Psoas muscle (tissue), 8 donors: ENCODE results near the gene EIF2AK2. TPM values are rescaled to one million over a fixed set of nuclear protein-coding genes. Genes with fewer than 3 reads are reported as not detected.

Experiments used
- ATAC-seq, 4 donors: fragments of 200-7000 bp; cut with Tn5 transposase; one replicate each; pipeline ENCODE4 v1.9.1; 2020; ENCODE audit warnings: moderate library complexity in 3 of 4, mild to moderate bottlenecking in 2 of 4
- DNase-seq, 2 donors: peaks; one replicate each; pipeline ENCODE4 v3.0.0-alpha.2; 2020
- H3K27ac ChIP-seq: fragments of 200-600 bp; one replicate; pipeline ENCODE4 v1.8.0; 2022
- H3K27me3 ChIP-seq, 3 donors: fragments of 200-600 bp in 1 of 3; one replicate each; pipeline versions ENCODE4 v1.6.1 to v1.8.0; 2013 to 2022; ENCODE audit warnings: low read length in 2 of 3, mild to moderate bottlenecking in 2 of 3, moderate library complexity in 1 of 3; ENCODE audit not compliant: insufficient read depth in 3 of 3
- H3K36me3 ChIP-seq, 2 donors: fragments of 200-600 bp in 1 of 2; one replicate each; pipeline versions ENCODE4 v1.6.1 to v1.8.0; 2013 to 2022; ENCODE audit warnings: low read depth in 1 of 2, mild to moderate bottlenecking in 1 of 2, moderate library complexity in 1 of 2; ENCODE audit not compliant: insufficient read depth in 1 of 2
- H3K4me1 ChIP-seq: fragments of 200-600 bp; one replicate; pipeline ENCODE4 v1.8.0; 2022
- H3K4me3 ChIP-seq: fragments of 200-600 bp; one replicate; pipeline ENCODE4 v1.8.0; 2022; ENCODE audit warnings: mild to moderate bottlenecking
- H3K9me3 ChIP-seq: fragments of 200-600 bp; one replicate; pipeline ENCODE4 v1.8.0; 2022
- WGBS, 3 donors: extraction: QIAGEN DNeasy Blood & Tissue Kit; methylation state at CpG; one replicate each; pipeline versions ENCODE4 v1.1.6 to v1.1.7; 2013; 5-methylcytosine and 5-hydroxymethylcytosine counted together
- intact Hi-C, 2 donors: fragments of 100-400 bp; cut with DNase I; formaldehyde crosslinking; loops; one replicate each; pipeline versions ENCODE4 v1.11.0 to v1.14.2; 2022
- polyA plus RNA-seq, 3 donors: library from polyadenylated mRNA; stranded (reverse); fragments of 200-250 nt; gene quantifications; one replicate each; pipeline ENCODE4 v1.2.3, GENCODE V29; 2013
- total RNA-seq, 4 donors: library from RNA; stranded (reverse); fragmentation: NEBNext Ultra II Directional in 2 of 4; extraction: Animal tissue kit (Norgen Biotek cat#: 25700) in 2 of 4; gene quantifications; one replicate each; pipeline versions ENCODE4 v1.2.1 to v1.2.4, GENCODE V29; 2021 to 2023
- TF ChIP-seq, protein P1 (sequence below): fragments of 200-600 bp; IDR thresholded peaks from one replicate; pipeline ENCODE4 v1.8.0; 2022; ENCODE audit warnings: antibody characterized with exemption
- donor health status: healthy with polysubstance abuse.
- donor health status: DM: no; HTN: no; CAD: no; lungs with moderate emphysema.
- donor health status: Bipolar disorder and iron deficiency.
- donor health status: healthy.
- donor health status: DM: yes; HTN: yes; CAD: no.
- donor health status: DM: no; HTN: no; CAD: no.
- donor health status: DM: no; HTN: no; CAD: no.
- donor health status: DM: yes; HTN: yes; CAD: no.

Gene EIF2AK2
- total and polyA plus RNA-seq, 7 donors, result 1.1 to 16.6 (median 6.7) TPM

DNA sequence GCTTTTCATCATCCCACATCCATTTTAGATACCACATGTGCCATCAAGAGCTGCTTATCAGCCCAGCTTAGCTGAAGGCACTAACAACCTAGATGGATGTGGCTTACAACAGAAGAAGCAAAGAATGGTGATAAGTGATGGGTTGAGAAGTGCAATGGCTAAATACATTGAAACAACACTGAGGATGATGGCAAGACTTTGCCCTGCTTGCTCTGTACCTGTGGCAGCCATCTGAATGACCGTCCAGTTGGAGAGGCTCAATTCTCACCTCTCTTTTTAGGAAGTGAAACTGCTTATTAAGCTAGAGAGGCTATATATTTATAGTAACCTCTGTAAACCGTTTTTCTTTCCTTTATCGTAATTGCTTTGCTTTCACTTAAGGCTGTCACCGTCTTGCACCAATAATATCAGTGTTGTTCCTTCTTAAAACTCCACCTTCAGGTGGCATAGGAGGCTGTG, 66.7 kb downstream of the EIF2AK2 start:
- 88 to 93% (median 91%) methylated on average over 4 of the region's 4 CpGs for WGBS, 3 donors
- intact Hi-C loops, result no loop called here
- ATAC-seq, result no peak
- Histone ChIP-seq H3K4me3 (no peak overlapping the region), H3K4me1 (no peaks in the 10 kb centered on the region), H3K9me3 (no peaks in the 10 kb centered on the region), H3K27ac (no peak overlapping the region), H3K36me3 (peaks cover 4 to 71% of the 10 kb centered on the region in 2 donors), H3K27me3 (no peaks in the 10 kb centered on the region)
- TF ChIP-seq, protein P1, sequence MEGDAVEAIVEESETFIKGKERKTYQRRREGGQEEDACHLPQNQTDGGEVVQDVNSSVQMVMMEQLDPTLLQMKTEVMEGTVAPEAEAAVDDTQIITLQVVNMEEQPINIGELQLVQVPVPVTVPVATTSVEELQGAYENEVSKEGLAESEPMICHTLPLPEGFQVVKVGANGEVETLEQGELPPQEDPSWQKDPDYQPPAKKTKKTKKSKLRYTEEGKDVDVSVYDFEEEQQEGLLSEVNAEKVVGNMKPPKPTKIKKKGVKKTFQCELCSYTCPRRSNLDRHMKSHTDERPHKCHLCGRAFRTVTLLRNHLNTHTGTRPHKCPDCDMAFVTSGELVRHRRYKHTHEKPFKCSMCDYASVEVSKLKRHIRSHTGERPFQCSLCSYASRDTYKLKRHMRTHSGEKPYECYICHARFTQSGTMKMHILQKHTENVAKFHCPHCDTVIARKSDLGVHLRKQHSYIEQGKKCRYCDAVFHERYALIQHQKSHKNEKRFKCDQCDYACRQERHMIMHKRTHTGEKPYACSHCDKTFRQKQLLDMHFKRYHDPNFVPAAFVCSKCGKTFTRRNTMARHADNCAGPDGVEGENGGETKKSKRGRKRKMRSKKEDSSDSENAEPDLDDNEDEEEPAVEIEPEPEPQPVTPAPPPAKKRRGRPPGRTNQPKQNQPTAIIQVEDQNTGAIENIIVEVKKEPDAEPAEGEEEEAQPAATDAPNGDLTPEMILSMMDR, result no peak
- no peak for DNase-seq

DNA sequence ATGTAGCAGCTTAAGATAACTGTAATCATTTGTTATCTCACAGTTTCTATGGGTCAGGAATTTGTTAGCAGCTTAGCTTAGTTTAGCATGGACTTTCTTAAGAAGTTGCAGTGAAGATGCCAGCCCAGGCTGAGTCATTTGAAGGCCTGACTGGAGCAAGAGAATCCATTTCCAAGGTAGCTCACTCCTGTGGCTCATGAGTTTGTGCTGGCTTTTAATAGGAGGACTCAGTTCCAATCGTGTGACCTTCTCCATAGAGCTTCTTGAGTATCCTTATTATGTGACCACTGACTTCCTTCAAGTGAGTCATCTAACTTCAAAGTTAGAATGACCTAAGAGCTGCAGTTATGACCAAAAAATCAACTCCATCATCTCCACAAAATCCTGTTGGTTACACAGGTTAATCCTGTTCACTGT, 71.0 kb downstream of the EIF2AK2 start:
- H3K4me3 ChIP-seq, result no peak overlapping the region
- 72 to 97% (median 86%) methylated on average over 1 of the region's 1 CpG for WGBS, 3 donors
- H3K27ac ChIP-seq, result no peak overlapping the region
- ATAC-seq, result no peak
- intact Hi-C loops, result no loop called here
- TF ChIP-seq, protein P1, result no peak
- H3K9me3 ChIP-seq, result no peaks in the 10 kb centered on the region
- DNase-seq, result no peak
- H3K27me3 ChIP-seq, result no peaks in the 10 kb centered on the region
- H3K4me1 ChIP-seq, result peaks cover 13% of the 10 kb centered on the region
- peaks cover 4 to 49% of the 10 kb centered on the region in 2 donors for H3K36me3 ChIP-seq

DNA sequence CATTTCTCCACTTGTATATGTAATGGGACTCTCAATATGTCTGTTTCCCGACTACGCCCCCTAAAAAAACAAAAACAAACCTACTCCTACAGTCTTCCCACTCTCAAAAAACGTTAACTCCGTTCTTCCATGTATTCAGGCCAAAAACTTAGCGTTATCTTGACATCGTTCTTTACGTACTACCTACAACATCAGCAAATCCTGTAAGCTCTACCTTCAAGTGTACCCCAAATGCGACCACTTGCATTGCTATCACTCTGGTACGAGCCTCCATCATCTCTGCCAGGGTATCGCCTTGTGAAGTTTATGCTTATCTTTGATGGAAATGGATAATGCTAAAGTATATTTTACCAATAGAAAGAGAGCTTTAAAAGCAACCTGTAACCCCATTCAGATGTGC, 72.0 kb downstream of the EIF2AK2 start:
- TF ChIP-seq, protein P1, result no peak
- no peak for ATAC-seq
- peak overlapping the region; percentile 87 for H3K27ac ChIP-seq
- peaks cover 0 to 49% of the 10 kb centered on the region in 2 donors for H3K36me3 ChIP-seq
- WGBS, 3 donors, result 2 to 3% (median 3%) methylated on average over 10 of the region's 10 CpGs
- DNase-seq, result no peak
- H3K4me1 ChIP-seq, result peaks cover 17% of the 10 kb centered on the region
- no peaks in the 10 kb centered on the region for H3K9me3 ChIP-seq
- H3K27me3 ChIP-seq, result no peaks in the 10 kb centered on the region
- peak overlapping the region; percentile 90 for H3K4me3 ChIP-seq
- intact Hi-C loops, result loop anchor here in 1 of 2 donors (5.0 kb wide), 1 partner anchor 148 kb away; the partner anchor contains the start of genes CEBPZ and NDUFAF7

DNA sequence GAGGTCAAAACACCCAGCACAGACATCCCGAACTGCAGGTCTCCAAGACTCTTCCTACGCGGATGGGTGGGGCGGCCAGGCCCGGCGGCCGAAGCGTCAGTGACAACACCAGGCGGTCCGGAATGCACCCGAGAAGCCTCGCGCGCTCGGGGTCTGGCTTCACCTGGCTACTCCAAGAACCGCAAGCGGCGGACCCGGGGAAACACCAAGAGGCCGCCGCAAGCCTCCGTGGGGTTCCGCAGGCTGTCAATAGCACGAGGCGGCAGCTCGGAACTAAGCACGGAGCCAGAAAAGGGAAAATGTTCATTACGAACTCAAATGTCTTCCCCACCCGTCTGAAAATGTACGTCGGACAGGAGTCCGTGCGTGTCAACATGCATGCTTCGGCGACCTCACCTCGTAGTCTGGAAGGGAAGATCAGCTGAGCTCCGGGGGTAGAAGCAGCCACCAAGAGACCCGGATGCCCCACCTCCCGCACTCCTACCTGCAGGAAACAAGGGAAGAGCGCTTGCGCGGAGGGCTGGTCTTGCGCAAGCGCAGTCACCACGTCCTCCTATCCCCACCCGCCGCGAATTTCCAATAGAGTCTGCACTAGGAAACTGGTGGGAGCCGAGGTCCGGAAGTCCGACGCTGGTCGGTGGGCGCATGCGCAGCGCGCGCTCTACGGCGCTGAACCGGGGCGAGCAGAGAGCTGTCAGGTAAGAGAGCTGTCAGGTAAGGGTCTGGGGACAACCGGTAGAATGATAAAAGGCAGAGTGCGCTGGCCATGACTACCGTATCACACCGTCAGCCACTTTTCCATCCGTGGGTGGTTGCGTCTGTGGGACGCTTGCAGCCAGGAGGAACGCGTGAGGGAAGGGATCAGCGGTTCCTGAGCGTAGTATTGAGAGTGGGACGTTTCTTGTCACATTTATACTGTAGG, 72.6 kb downstream of the EIF2AK2 start, which contains the start of the genes GPATCH11 and HEATR5B:
TSS of gene GPATCH11 (plus strand) at position 646 of the 922 bp plus-strand sequence. CDS start 3,864 bp downstream, outside the sequence.
TSS of gene HEATR5B (minus strand) at position 500 of the 922 bp plus-strand sequence. CDS start 958 bp downstream, outside the sequence.
- peak; percentile 98 to 100 (median 99) for ATAC-seq
- H3K36me3 ChIP-seq, result peaks cover 0 to 49% of the 10 kb centered on the region in 2 donors
- intact Hi-C loops, result loop anchor here in 1 of 2 donors (5.0 kb wide), 1 partner anchor 148 kb away; the partner anchor contains the start of genes CEBPZ and NDUFAF7
- no peaks in the 10 kb centered on the region for H3K9me3 ChIP-seq
- DNase-seq, result peak; percentile 91 to 95
- H3K27ac ChIP-seq, result peak within 1 kb of the TSS; percentile 87
- 0% methylated on average over 73 to 74 of the region's 74 CpGs for WGBS, 3 donors
- peaks cover 17% of the 10 kb centered on the region for H3K4me1 ChIP-seq
- H3K27me3 ChIP-seq, result no peaks in the 10 kb centered on the region
- TF ChIP-seq, protein P1, result no peak
- H3K4me3 ChIP-seq, result peak within 1 kb of the TSS; percentile 90
